ENCODE data around the gene TASOR2. TPM values are rescaled to one million over a fixed set of nuclear protein-coding genes. Genes with fewer than 3 reads are reported as not detected.

The TASOR2 gene
- total and polyA plus RNA-seq, 9 of the 15 experiments (the other 6 are each of a cell fraction or from before 2014, with no cell fraction given) = 12.7 to 75.3 (median 52.3) TPM

GRCh38 chr10:5719546-5719945 lies 34.9 kb downstream of the TASOR2 start:
- H3K4me1 ChIP-seq (replicated peaks in 1 of 2; ENCODE audit: control insufficient read depth in 2 of 2, insufficient read depth in 2 of 2, low read length in 2 of 2) = no peaks in the 10 kb centered on the region
- no peak overlapping the region for H2AFZ ChIP-seq (ENCODE audit: low read depth, low read length)
- no peak for ATAC-seq
- TF ChIP-seq ZNF41 (CRISPR knock-in tag; conservative IDR thresholded peaks at IDR 0.05) (no peak), ZNF316 (IDR thresholded peaks at IDR 0.05) (peak; percentile 29; the same call in 1 of the 2 replicates), HDAC6 (IDR thresholded peaks at IDR 0.05; ENCODE audit: low read depth, low read length) (no peak), ZNF785 (CRISPR knock-in tag; IDR thresholded peaks at IDR 0.05) (no peak), POU5F1 (IDR thresholded peaks at IDR 0.05; ENCODE audit: borderline replicate concordance, low read depth, low read length, partially characterized antibody) (no peak)
- ChIA-PET CTCF (ENCODE audit: low intra/inter-chr PET ratio) (no interaction called here), POLR2A (no interaction called here)
- H3K36me3 ChIP-seq (ENCODE audit: control insufficient read depth, insufficient read depth, low read length) = peaks cover 32% of the 10 kb centered on the region
- no peaks in the 10 kb centered on the region for H4K20me1 ChIP-seq (replicated peaks; ENCODE audit: control insufficient read depth, insufficient read depth, low read length)
- no peak overlapping the region for H3K9ac ChIP-seq (ENCODE audit: insufficient read depth in 1 of 2, low read depth in 2 of 2, low read length in 2 of 2)
- H3K4me2 ChIP-seq (ENCODE audit: insufficient read depth, low read length) = no peak overlapping the region
- BruUV-seq (replicated peaks) = no TSS peak
- no peaks in the 10 kb centered on the region for H3K9me3 ChIP-seq (replicated peaks; ENCODE audit: control insufficient read depth, insufficient read depth, low read depth, low read length)
- H3K79me2 ChIP-seq (ENCODE audit: control insufficient read depth, insufficient read depth, low read length) = peaks cover 46% of the 10 kb centered on the region
- no peak for FAIRE-seq
- no peaks in the 10 kb centered on the region for H3K27me3 ChIP-seq (ENCODE audit: control insufficient read depth in 2 of 2, insufficient read depth in 2 of 2, low read length in 2 of 2)
- no peak overlapping the region for H3K27ac ChIP-seq (ENCODE audit: extremely low read depth, low read depth, low read length)
- WGBS (ENCODE audit: insufficient coverage, low coverage, missing lambda C conversion rate) = 92% methylated on average over 3 of the region's 3 CpGs
- in situ Hi-C loops (cut with MboI) (no loop called here), intact Hi-C loops (cut with micrococcal nuclease) (no loop called here)
- DNase-seq (ENCODE audit: extremely low read depth in 1 of 4, low spot score in 3 of 4) = no peak
- H3K9me1 ChIP-seq (ENCODE audit: control insufficient read depth, insufficient read depth, low read length) = no peaks in the 10 kb centered on the region
- no peak overlapping the region for H3K4me3 ChIP-seq

GRCh38 chr10:5720182-5720581 lies 35.5 kb downstream of the TASOR2 start:
- Histone ChIP-seq H3K36me3 (ENCODE audit: control insufficient read depth, insufficient read depth, low read length) (peaks cover 36% of the 10 kb centered on the region), H2AFZ (ENCODE audit: low read depth, low read length) (no peak overlapping the region), H3K79me2 (ENCODE audit: control insufficient read depth, insufficient read depth, low read length) (peaks cover 39% of the 10 kb centered on the region), H3K27ac (ENCODE audit: extremely low read depth, low read depth, low read length) (no peak overlapping the region), H3K9ac (ENCODE audit: insufficient read depth in 1 of 2, low read depth in 2 of 2, low read length in 2 of 2) (no peak overlapping the region), H3K4me1 (replicated peaks in 1 of 2; ENCODE audit: control insufficient read depth in 2 of 2, insufficient read depth in 2 of 2, low read length in 2 of 2) (no peaks in the 10 kb centered on the region), H3K9me1 (ENCODE audit: control insufficient read depth, insufficient read depth, low read length) (no peaks in the 10 kb centered on the region), H3K27me3 (ENCODE audit: control insufficient read depth in 2 of 2, insufficient read depth in 2 of 2, low read length in 2 of 2) (no peaks in the 10 kb centered on the region), H3K4me3 (no peak overlapping the region), H4K20me1 (replicated peaks; ENCODE audit: control insufficient read depth, insufficient read depth, low read length) (no peaks in the 10 kb centered on the region), H3K9me3 (replicated peaks; ENCODE audit: control insufficient read depth, insufficient read depth, low read depth, low read length) (no peaks in the 10 kb centered on the region), H3K4me2 (ENCODE audit: insufficient read depth, low read length) (no peak overlapping the region)
- DNase-seq (ENCODE audit: extremely low read depth in 1 of 4, low spot score in 3 of 4) (no peak), FAIRE-seq (no peak), ATAC-seq (no peak)
- CTCF ChIA-PET (ENCODE audit: low intra/inter-chr PET ratio) = no interaction called here
- WGBS (ENCODE audit: insufficient coverage, low coverage, missing lambda C conversion rate) = 89% methylated on average over 7 of the region's 7 CpGs
- in situ Hi-C loops (cut with MboI) = no loop called here
- intact Hi-C loops (cut with micrococcal nuclease) = no loop called here
- BruUV-seq (replicated peaks) = no TSS peak
- POLR2A ChIA-PET = no interaction called here
- TF ChIP-seq ZFP36 (IDR thresholded peaks at IDR 0.05; ENCODE audit: low read depth, low read length, partially characterized antibody) = no peak
- TF ChIP-seq NFE2 (IDR thresholded peaks at IDR 0.05; ENCODE audit: low read depth) = no peak
- no peak for TF ChIP-seq PREB (CRISPR knock-in tag; IDR thresholded peaks at IDR 0.05)
- TF ChIP-seq RREB1 (CRISPR knock-in tag; IDR thresholded peaks at IDR 0.05) = no peak
- TF ChIP-seq MECOM (CRISPR knock-in tag; IDR thresholded peaks at IDR 0.05) = no peak
- TF ChIP-seq ZNF384 (IDR thresholded peaks at IDR 0.05; ENCODE audit: low read depth, low read length) = no peak
- TF ChIP-seq HCFC1 (IDR thresholded peaks at IDR 0.05; ENCODE audit: low read depth, low read length) = no peak

Data from K562 (cell line).